ENCODE results near the gene RPL18A.

RPL18A gene

DNA sequence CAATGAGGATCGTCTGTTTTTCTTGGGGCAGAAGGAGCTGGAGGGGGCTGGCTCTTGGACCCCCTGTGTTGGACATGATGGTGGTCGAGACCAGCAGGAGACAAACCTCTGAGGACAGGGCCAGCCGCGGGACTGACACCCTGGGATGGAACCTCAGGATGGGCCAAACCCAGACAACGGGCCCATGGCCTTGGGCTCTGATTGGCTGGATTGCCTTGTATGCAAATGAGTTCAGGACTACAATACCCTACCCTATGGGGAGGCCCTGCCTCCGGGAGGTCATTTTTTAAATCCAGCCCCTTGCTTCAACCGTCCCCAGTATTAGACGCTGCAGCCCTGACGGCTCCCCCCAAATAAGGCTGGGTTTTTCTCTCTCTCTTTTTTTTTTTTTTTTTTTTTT is 34.1 kb downstream of the RPL18A start:
- TF ChIP-seq POLR2AphosphoS5 (IDR thresholded peaks at IDR 0.05; ENCODE audit: low read depth, low read length) (no peak), PAX5 (IDR thresholded peaks at IDR 0.05; ENCODE audit: insufficient read depth, low read length, severe bottlenecking) (no peak), TAF1 (IDR thresholded peaks at IDR 0.05; ENCODE audit: low read depth, low read length) (no peak), POU2F2 (IDR thresholded peaks at IDR 0.05; ENCODE audit: low read depth, low read length) (no peak), POLR2A (IDR thresholded peaks at IDR 0.05; ENCODE audit: low read depth, low read length) (no peak), SPI1 (IDR thresholded peaks at IDR 0.05; ENCODE audit: low read depth, low read length) (no peak)
- FAIRE-seq: no peak

DNA sequence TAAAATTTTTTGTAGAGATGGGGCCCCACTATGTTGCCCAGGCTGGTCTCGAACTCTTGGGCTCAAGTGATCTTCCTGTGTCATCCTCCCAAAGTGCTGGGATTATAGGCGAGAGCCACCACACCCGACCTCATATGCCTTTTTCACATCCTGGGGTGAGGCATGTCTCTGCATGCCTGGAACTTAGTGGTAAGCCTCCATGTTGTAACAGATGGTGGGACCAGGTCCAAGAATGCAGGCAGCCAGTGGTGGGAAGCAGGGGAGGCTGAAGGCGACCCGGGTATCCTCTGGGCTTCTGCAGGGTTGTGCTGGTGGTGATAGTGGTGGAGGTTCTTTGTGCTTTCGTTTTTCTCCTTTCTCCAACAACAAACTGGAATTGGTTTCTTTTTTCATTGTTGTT is 43.0 kb downstream of the RPL18A start:
- TF ChIP-seq TAF1 (IDR thresholded peaks at IDR 0.05; ENCODE audit: low read depth, low read length): no peak
- TF ChIP-seq POLR2A (IDR thresholded peaks at IDR 0.05; ENCODE audit: low read depth, low read length): no peak
- no peak for TF ChIP-seq SPI1 (IDR thresholded peaks at IDR 0.05; ENCODE audit: low read depth, low read length)
- TF ChIP-seq POLR2AphosphoS5 (IDR thresholded peaks at IDR 0.05; ENCODE audit: low read depth, low read length): no peak
- TF ChIP-seq PAX5 (IDR thresholded peaks at IDR 0.05; ENCODE audit: insufficient read depth, low read length, severe bottlenecking): no peak
- no peak for TF ChIP-seq POU2F2 (IDR thresholded peaks at IDR 0.05; ENCODE audit: low read depth, low read length)
- FAIRE-seq (no peak), DNase-seq (ENCODE audit: insufficient read length, low spot score) (no peak)

More for the DNA sequence above, 34.1 kb downstream of the RPL18A start:
- DNase-seq (ENCODE audit: insufficient read length, low spot score): no peak

DNA sequence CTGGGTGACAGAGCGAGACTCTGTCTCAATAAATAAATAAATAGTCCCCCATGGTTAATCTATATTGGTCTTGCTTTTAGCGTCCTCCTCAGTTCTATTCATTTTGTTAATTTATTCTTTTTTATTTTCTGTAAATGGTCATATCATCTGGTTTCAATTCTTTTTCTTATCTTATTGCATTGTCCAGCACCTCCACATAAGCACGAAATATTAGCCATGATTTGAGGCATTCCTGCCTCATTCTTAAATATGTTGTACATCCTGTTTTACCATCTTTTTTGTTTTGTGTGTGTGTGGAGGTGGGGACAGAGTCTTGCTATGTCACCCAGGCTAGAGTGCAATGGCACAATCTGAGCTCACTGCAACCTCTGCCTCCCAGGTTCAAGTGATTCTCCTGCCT is 48.5 kb downstream of the RPL18A start:
- no peak for DNase-seq (ENCODE audit: insufficient read length, low spot score)
- TF ChIP-seq POLR2AphosphoS5 (IDR thresholded peaks at IDR 0.05; ENCODE audit: low read depth, low read length): no peak
- TF ChIP-seq PAX5 (IDR thresholded peaks at IDR 0.05; ENCODE audit: insufficient read depth, low read length, severe bottlenecking): no peak
- TF ChIP-seq POLR2A (IDR thresholded peaks at IDR 0.05; ENCODE audit: low read depth, low read length): no peak
- TF ChIP-seq TAF1 (IDR thresholded peaks at IDR 0.05; ENCODE audit: low read depth, low read length): no peak
- no peak for TF ChIP-seq POU2F2 (IDR thresholded peaks at IDR 0.05; ENCODE audit: low read depth, low read length)
- TF ChIP-seq SPI1 (IDR thresholded peaks at IDR 0.05; ENCODE audit: low read depth, low read length): no peak
- no peak for FAIRE-seq

DNA sequence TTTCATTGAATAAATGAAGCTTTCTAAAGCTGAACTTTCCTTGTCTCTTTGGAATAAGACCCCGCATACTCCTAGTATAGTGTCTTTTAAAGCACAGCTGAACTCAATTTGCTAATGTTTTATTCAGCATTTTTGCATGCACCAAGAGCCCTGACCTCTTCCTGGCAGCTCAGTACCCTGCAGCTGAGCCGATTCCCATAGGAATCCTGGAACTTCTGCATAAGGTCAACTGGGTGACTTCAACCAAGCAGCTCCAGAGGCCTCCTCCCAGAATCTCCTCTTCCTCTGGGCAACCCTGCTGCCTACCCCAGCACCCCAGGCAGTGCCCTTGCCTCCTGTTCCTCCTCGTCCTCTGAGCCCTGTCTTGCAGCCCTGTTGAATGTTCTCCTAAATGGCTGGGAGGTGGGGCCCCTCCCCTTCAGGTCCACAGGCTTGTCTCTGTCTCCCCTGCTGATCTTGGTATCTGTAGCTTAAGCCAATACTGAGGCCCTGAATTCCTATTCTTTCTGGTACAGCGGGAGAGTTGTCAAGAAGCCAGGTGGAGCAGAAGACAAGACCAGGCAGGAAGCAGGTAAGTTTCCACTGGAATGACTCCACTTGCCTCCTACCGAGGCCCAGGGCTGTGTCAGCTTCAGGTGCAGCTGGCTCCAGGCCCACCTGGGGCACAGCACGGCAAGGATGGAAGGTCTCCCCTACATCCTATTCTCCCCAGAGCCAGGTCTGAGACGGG is 49.5 kb downstream of the RPL18A start:
- DNase-seq (ENCODE audit: insufficient read length, low spot score) (no peak), FAIRE-seq (no peak)
- TF ChIP-seq TAF1 (IDR thresholded peaks at IDR 0.05; ENCODE audit: low read depth, low read length) (no peak), PAX5 (IDR thresholded peaks at IDR 0.05; ENCODE audit: insufficient read depth, low read length, severe bottlenecking) (no peak), POLR2A (IDR thresholded peaks at IDR 0.05; ENCODE audit: low read depth, low read length) (no peak), POLR2AphosphoS5 (IDR thresholded peaks at IDR 0.05; ENCODE audit: low read depth, low read length) (no peak), POU2F2 (IDR thresholded peaks at IDR 0.05; ENCODE audit: low read depth, low read length) (no peak), SPI1 (IDR thresholded peaks at IDR 0.05; ENCODE audit: low read depth, low read length) (no peak)

DNA sequence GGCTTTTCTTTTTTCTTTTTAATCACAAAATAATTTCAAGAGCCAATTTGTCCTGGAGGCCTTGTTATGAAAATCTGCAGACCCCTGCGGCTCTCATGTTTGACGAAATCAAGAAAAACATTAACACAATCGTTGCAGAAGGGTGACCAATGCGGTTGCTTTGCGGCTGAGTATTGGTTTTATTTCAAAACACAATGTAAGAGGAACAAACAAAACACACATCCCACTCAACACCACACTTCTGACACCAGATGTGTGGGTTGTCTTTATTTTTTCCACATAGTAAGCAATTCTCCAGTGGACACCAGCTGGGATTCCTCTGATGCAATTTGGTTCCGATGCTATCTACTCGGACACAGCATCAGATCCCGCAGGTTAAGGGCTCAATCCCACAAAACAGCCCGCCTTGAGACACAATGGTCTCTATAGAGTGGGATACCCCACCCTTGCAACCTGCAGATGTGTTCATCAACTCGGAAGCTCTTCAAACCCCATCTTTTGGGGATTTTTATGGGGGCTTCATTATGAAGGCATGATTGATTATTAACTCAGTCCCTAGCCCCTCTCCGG is 51.2 kb downstream of the RPL18A start:
- no peak for FAIRE-seq
- DNase-seq (ENCODE audit: insufficient read length, low spot score): no peak
- TF ChIP-seq POU2F2 (IDR thresholded peaks at IDR 0.05; ENCODE audit: low read depth, low read length): no peak
- TF ChIP-seq POLR2AphosphoS5 (IDR thresholded peaks at IDR 0.05; ENCODE audit: low read depth, low read length): no peak
- no peak for TF ChIP-seq POLR2A (IDR thresholded peaks at IDR 0.05; ENCODE audit: low read depth, low read length)
- TF ChIP-seq SPI1 (IDR thresholded peaks at IDR 0.05; ENCODE audit: low read depth, low read length): no peak
- no peak for TF ChIP-seq PAX5 (IDR thresholded peaks at IDR 0.05; ENCODE audit: insufficient read depth, low read length, severe bottlenecking)
- TF ChIP-seq TAF1 (IDR thresholded peaks at IDR 0.05; ENCODE audit: low read depth, low read length): no peak
